Osteocyte (in vitro differentiated cells): Measurements from ENCODE around the gene METTL26. TPM values are rescaled to one million over a fixed set of nuclear protein-coding genes. Genes with fewer than 3 reads are reported as not detected.

Experiments
- DNase-seq: peaks from one replicate; pipeline ENCODE4 v3.0.0; 2021; ENCODE audit warnings: mixed read lengths; ENCODE audit not compliant: unreplicated experiment; ENCODE audit errors: extremely low spot score
- H3K27ac Mint-ChIP-seq: one replicate; pipeline ENCODE4 v1.8.0; 2021; ENCODE audit warnings: mild to moderate bottlenecking, mixed read lengths; ENCODE audit not compliant: unreplicated experiment
- H3K27me3 Mint-ChIP-seq: one replicate; pipeline ENCODE4 v1.8.0; 2021; ENCODE audit warnings: mixed read lengths; ENCODE audit not compliant: unreplicated experiment
- H3K36me3 Mint-ChIP-seq: one replicate; pipeline ENCODE4 v1.8.0; 2021; ENCODE audit warnings: mixed read lengths; ENCODE audit not compliant: unreplicated experiment
- H3K4me1 Mint-ChIP-seq: one replicate; pipeline ENCODE4 v1.8.0; 2021; ENCODE audit warnings: mixed read lengths; ENCODE audit not compliant: unreplicated experiment
- H3K4me3 Mint-ChIP-seq: one replicate; pipeline ENCODE4 v1.8.0; 2021; ENCODE audit warnings: mild to moderate bottlenecking, moderate library complexity, mixed read lengths; ENCODE audit not compliant: unreplicated experiment
- H3K9me3 Mint-ChIP-seq: one replicate; pipeline ENCODE4 v1.8.0; 2021; ENCODE audit warnings: mixed read lengths; ENCODE audit not compliant: unreplicated experiment
- CTCF ChIP-seq: fragments of 200-600 bp; sonication (generic); IDR thresholded peaks from 2 replicates; pipeline ENCODE4 v1.5.0; 2021; ENCODE audit warnings: antibody characterized with exemption, mild to moderate bottlenecking, moderate library complexity
- total RNA-seq: library from RNA; stranded (reverse); gene quantifications from 2 replicates; pipeline ENCODE4 v1.2.1, GENCODE V29; 2021

METTL26 gene
- total RNA-seq, 1 donor from 2014 or later: 69.8 TPM

- no peak for TF ChIP-seq CTCF
- Mint-ChIP-seq H3K27ac (no peak overlapping the region), H3K36me3 (peaks cover 10% of the 10 kb centered on the region), H3K27me3 (no peaks in the 10 kb centered on the region), H3K4me1 (peaks cover 20% of the 10 kb centered on the region), H3K4me3 (no peak overlapping the region), H3K9me3 (no peaks in the 10 kb centered on the region)
- DNase-seq: no peak
These were observed 40.8 kb upstream of the METTL26 start for GRCh38 chr16:676913-677312.

- H3K4me3 Mint-ChIP-seq: no peak overlapping the region
- H3K36me3 Mint-ChIP-seq: peaks cover 7% of the 10 kb centered on the region
- no peaks in the 10 kb centered on the region for H3K9me3 Mint-ChIP-seq
- H3K4me1 Mint-ChIP-seq: peaks cover 17% of the 10 kb centered on the region
- no peak for DNase-seq
- H3K27ac Mint-ChIP-seq: no peak overlapping the region
- no peaks in the 10 kb centered on the region for H3K27me3 Mint-ChIP-seq
- TF ChIP-seq CTCF: no peak
These were observed 40.4 kb upstream of the METTL26 start for GRCh38 chr16:676565-676902.

- TF ChIP-seq CTCF: no peak
- Mint-ChIP-seq H3K27ac (no peak overlapping the region), H3K4me1 (peaks cover 12% of the 10 kb centered on the region), H3K4me3 (no peak overlapping the region), H3K9me3 (no peaks in the 10 kb centered on the region), H3K27me3 (no peaks in the 10 kb centered on the region), H3K36me3 (peaks cover 3% of the 10 kb centered on the region)
- no peak for DNase-seq
These were observed 39.9 kb upstream of the METTL26 start for GRCh38 chr16:675884-676564.

GRCh38 chr16:674968-675883, 39.1 kb upstream of the METTL26 start, which contains the start of gene RHBDL1:
Gene RHBDL1, plus strand, starts transcription at chr16:675671. Its CDS starts 120 bp downstream, at chr16:675791.
- H3K27me3 Mint-ChIP-seq: no peaks in the 10 kb centered on the region
- H3K9me3 Mint-ChIP-seq: no peaks in the 10 kb centered on the region
- TF ChIP-seq CTCF: no peak
- peaks cover 10% of the 10 kb centered on the region for H3K4me1 Mint-ChIP-seq
- H3K36me3 Mint-ChIP-seq: peaks cover 2% of the 10 kb centered on the region
- H3K27ac Mint-ChIP-seq: no peak within 1 kb of the TSS
- no peak for DNase-seq
- H3K4me3 Mint-ChIP-seq: no peak within 1 kb of the TSS
